PC-3 (cell line): ENCODE measurements around the gene VASP.

Experiments
- EZH2 ChIP-seq: fragments of 300-600 bp; sonication (generic); IDR thresholded peaks from one replicate; pipeline ENCODE4 v1.6.1; 2017; ENCODE audit warnings: antibody characterized with exemption, mild to moderate bottlenecking, low read length; ENCODE audit not compliant: unreplicated experiment
- TF ChIP-seq, protein P1 (sequence below): fragments of 300-600 bp; sonication (generic); conservative IDR thresholded peaks from 2 replicates; pipeline ENCODE4 v1.5.1; 2017; ENCODE audit warnings: antibody characterized with exemption, low read depth, mild to moderate bottlenecking, low read length

GRCh38 chr19:45567609-45568008 is 60.3 kb downstream of the VASP start:
- TF ChIP-seq, protein P1, sequence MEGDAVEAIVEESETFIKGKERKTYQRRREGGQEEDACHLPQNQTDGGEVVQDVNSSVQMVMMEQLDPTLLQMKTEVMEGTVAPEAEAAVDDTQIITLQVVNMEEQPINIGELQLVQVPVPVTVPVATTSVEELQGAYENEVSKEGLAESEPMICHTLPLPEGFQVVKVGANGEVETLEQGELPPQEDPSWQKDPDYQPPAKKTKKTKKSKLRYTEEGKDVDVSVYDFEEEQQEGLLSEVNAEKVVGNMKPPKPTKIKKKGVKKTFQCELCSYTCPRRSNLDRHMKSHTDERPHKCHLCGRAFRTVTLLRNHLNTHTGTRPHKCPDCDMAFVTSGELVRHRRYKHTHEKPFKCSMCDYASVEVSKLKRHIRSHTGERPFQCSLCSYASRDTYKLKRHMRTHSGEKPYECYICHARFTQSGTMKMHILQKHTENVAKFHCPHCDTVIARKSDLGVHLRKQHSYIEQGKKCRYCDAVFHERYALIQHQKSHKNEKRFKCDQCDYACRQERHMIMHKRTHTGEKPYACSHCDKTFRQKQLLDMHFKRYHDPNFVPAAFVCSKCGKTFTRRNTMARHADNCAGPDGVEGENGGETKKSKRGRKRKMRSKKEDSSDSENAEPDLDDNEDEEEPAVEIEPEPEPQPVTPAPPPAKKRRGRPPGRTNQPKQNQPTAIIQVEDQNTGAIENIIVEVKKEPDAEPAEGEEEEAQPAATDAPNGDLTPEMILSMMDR, result no peak
- no peak for TF ChIP-seq EZH2
